WTC11 (cell line): ENCODE data around the gene MAOA. TPM values are rescaled to one million over a fixed set of nuclear protein-coding genes. Genes with fewer than 3 reads are reported as not detected.

Experiments
- ATAC-seq: fragments of 200-7000 bp; cut with Tn5 transposase; 2 replicates; pipeline ENCODE4 v1.10.0; 2021; ENCODE audit warnings: mild to moderate bottlenecking, moderate library complexity
- CTCF ChIA-PET: fragments of 300-600 bp; sonication (Branson Sonifier 250); formaldehyde crosslinking; loops from one replicate; lab custom pipeline; 2021; ENCODE audit warnings: antibody characterized with exemption; lab: Charles Lee
- POLR2A ChIA-PET: fragments of 350-600 bp; sonication (Branson Sonifier 250); formaldehyde crosslinking; loops from one replicate; lab custom pipeline; 2021; ENCODE audit warnings: antibody characterized with exemption; lab: Charles Lee
- DNase-seq: peaks from one replicate; pipeline ENCODE4 v3.0.0; 2021; ENCODE audit warnings: low spot score
- H3K27ac Mint-ChIP-seq: 2 replicates; pipeline ENCODE4 v1.8.0; 2021; ENCODE audit warnings: mixed read lengths
- H3K27me3 Mint-ChIP-seq: 2 replicates; pipeline ENCODE4 v1.8.0; 2021; ENCODE audit warnings: low read depth, mild to moderate bottlenecking, moderate library complexity, mixed read lengths
- H3K36me3 Mint-ChIP-seq: 2 replicates; pipeline ENCODE4 v1.8.0; 2021; ENCODE audit warnings: mixed read lengths
- H3K4me1 Mint-ChIP-seq: 2 replicates; pipeline ENCODE4 v1.8.0; 2022; ENCODE audit warnings: mixed read lengths
- H3K4me3 Mint-ChIP-seq: 2 replicates; pipeline ENCODE4 v1.8.0; 2021; ENCODE audit warnings: mild to moderate bottlenecking, moderate library complexity, mixed read lengths
- H3K9me3 Mint-ChIP-seq: 2 replicates; pipeline ENCODE4 v1.8.0; 2021; ENCODE audit warnings: mixed read lengths
- CBFB ChIP-seq: sonication (generic); formaldehyde crosslinking; IDR thresholded peaks from 2 replicates; pipeline ENCODE4 v1.8.1; 2022; ENCODE audit warnings: mild to moderate bottlenecking, low read depth, missing genetic modification reagents
- FOXP4 ChIP-seq: sonication (generic); formaldehyde crosslinking; IDR thresholded peaks from 2 replicates; pipeline ENCODE4 v1.8.0; 2022; ENCODE audit warnings: mild to moderate bottlenecking, missing genetic modification reagents
- GRHL2 ChIP-seq: fragments of 250-450 bp; sonication (Bioruptor Pico); IDR thresholded peaks from 2 replicates; pipeline ENCODE4 v1.8.0; 2022; ENCODE audit warnings: mild to moderate bottlenecking, moderate library complexity; ENCODE audit not compliant: insufficient replicate concordance, severe bottlenecking
- HMGA2 ChIP-seq: fragments of 250-450 bp; sonication (Bioruptor Pico); IDR thresholded peaks from 2 replicates; pipeline ENCODE4 v1.4.0; 2021; ENCODE audit warnings: mild to moderate bottlenecking, moderate library complexity
- MAX ChIP-seq: sonication (generic); formaldehyde crosslinking; IDR thresholded peaks from 2 replicates; pipeline ENCODE4 v1.8.0; 2022; ENCODE audit warnings: mild to moderate bottlenecking, missing genetic modification reagents
- NFE2L1 ChIP-seq: sonication (generic); formaldehyde crosslinking; IDR thresholded peaks from 2 replicates; pipeline ENCODE4 v1.8.1; 2023; ENCODE audit warnings: missing genetic modification reagents
- NR1H2 ChIP-seq: sonication (generic); formaldehyde crosslinking; IDR thresholded peaks from 2 replicates; pipeline ENCODE4 v1.9.0; 2021; ENCODE audit warnings: mild to moderate bottlenecking, moderate library complexity, missing genetic modification reagents
- NR2C2 ChIP-seq: sonication (generic); formaldehyde crosslinking; IDR thresholded peaks from 2 replicates; pipeline ENCODE4 v1.8.0; 2022; ENCODE audit warnings: mild to moderate bottlenecking, missing genetic modification reagents
- NR3C1 ChIP-seq: sonication (generic); formaldehyde crosslinking; conservative IDR thresholded peaks from 2 replicates; pipeline ENCODE4 v1.8.1; 2023; ENCODE audit warnings: low read depth, mild to moderate bottlenecking, missing genetic modification reagents
- PREB ChIP-seq: sonication (generic); formaldehyde crosslinking; IDR thresholded peaks from 2 replicates; pipeline ENCODE4 v1.8.1; 2022; ENCODE audit warnings: mild to moderate bottlenecking, missing genetic modification reagents, moderate library complexity, borderline replicate concordance
- SP1 ChIP-seq: sonication (generic); formaldehyde crosslinking; conservative IDR thresholded peaks from 2 replicates; pipeline ENCODE4 v1.8.1; 2022; ENCODE audit warnings: missing genetic modification reagents
- USF2 ChIP-seq: sonication (generic); formaldehyde crosslinking; IDR thresholded peaks from 2 replicates; pipeline ENCODE4 v1.8.1; 2023; ENCODE audit warnings: mild to moderate bottlenecking, missing genetic modification reagents, moderate library complexity
- ZNF317 ChIP-seq: sonication (generic); formaldehyde crosslinking; IDR thresholded peaks from 2 replicates; pipeline ENCODE4 v1.8.1; 2023; ENCODE audit warnings: low read depth, mild to moderate bottlenecking, moderate library complexity, missing genetic modification reagents, borderline replicate concordance
- total RNA-seq: library from RNA; stranded (reverse); gene quantifications from 3 replicates; pipeline ENCODE4 v1.2.3, GENCODE V29; 2021
- TF ChIP-seq, protein P1 (sequence below): fragments of 250-450 bp; sonication (Bioruptor Pico); conservative IDR thresholded peaks from 2 replicates; pipeline ENCODE4 v1.9.0; 2021; ENCODE audit warnings: mild to moderate bottlenecking
- TF ChIP-seq, protein P2 (sequence below): fragments of 250-450 bp; sonication (Bioruptor Pico); IDR thresholded peaks from 2 replicates; pipeline ENCODE4 v2.1.2; 2022; ENCODE audit warnings: mild to moderate bottlenecking, moderate library complexity
- TF ChIP-seq, protein P3 (sequence below): sonication (generic); formaldehyde crosslinking; IDR thresholded peaks from 2 replicates; pipeline ENCODE4 v1.8.1; 2023; ENCODE audit warnings: mild to moderate bottlenecking, missing genetic modification reagents

MAOA gene
- total RNA-seq, 1 experiment from 2014 or later = 6.0 TPM

- TF ChIP-seq, protein P1, sequence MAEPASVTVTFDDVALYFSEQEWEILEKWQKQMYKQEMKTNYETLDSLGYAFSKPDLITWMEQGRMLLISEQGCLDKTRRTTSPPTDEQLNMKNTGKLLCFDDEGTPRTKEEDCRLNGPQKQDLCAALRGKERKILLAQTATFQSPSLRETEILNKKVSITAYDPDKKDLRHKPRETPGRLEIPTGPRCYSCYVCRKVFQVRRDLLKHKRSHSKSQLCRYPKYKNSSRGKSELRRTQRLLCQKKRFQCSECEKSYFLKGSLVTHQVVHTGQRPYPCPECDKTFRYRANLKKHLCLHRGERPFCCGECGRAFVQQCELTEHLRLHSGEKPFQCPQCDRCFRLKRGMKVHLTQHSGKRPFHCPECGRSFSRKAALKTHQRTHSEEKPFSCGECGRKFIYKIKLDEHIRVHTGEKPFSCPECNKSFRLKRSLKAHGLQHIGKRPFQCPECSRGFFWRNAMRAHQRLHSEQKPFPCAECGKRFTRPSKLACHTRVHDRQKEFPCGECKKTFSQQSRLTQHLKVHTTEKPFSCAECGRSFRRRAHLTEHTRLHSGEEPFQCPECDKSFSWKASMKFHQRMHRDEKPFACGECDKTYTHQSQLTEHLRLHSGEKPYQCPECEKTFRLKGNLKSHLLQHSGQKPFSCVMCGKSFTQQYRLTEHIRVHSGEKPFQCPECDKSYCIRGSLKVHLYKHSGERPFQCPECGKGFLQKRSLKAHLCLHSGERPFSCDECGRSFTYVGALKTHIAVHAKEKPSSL (CRISPR knock-in tag) = no peak
- TF ChIP-seq USF2 (CRISPR knock-in tag) (no peak), CBFB (no peak), HMGA2 (CRISPR knock-in tag) (no peak), GRHL2 (CRISPR knock-in tag) (no peak), PREB (no peak), SP1 (no peak), NR1H2 (no peak)
- TF ChIP-seq, protein P2, sequence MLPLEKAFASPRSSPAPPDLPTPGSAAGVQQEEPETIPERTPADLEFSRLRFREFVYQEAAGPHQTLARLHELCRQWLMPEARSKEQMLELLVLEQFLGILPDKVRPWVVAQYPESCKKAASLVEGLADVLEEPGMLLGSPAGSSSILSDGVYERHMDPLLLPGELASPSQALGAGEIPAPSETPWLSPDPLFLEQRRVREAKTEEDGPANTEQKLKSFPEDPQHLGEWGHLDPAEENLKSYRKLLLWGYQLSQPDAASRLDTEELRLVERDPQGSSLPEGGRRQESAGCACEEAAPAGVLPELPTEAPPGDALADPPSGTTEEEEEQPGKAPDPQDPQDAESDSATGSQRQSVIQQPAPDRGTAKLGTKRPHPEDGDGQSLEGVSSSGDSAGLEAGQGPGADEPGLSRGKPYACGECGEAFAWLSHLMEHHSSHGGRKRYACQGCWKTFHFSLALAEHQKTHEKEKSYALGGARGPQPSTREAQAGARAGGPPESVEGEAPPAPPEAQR (CRISPR knock-in tag) = no peak
- TF ChIP-seq, protein P3, sequence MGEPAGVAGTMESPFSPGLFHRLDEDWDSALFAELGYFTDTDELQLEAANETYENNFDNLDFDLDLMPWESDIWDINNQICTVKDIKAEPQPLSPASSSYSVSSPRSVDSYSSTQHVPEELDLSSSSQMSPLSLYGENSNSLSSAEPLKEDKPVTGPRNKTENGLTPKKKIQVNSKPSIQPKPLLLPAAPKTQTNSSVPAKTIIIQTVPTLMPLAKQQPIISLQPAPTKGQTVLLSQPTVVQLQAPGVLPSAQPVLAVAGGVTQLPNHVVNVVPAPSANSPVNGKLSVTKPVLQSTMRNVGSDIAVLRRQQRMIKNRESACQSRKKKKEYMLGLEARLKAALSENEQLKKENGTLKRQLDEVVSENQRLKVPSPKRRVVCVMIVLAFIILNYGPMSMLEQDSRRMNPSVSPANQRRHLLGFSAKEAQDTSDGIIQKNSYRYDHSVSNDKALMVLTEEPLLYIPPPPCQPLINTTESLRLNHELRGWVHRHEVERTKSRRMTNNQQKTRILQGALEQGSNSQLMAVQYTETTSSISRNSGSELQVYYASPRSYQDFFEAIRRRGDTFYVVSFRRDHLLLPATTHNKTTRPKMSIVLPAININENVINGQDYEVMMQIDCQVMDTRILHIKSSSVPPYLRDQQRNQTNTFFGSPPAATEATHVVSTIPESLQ (CRISPR knock-in tag) = no peak
Measured at GRCh38 chrX:43640482-43640881, 15.6 kb upstream of the MAOA start (continued).

DNA sequence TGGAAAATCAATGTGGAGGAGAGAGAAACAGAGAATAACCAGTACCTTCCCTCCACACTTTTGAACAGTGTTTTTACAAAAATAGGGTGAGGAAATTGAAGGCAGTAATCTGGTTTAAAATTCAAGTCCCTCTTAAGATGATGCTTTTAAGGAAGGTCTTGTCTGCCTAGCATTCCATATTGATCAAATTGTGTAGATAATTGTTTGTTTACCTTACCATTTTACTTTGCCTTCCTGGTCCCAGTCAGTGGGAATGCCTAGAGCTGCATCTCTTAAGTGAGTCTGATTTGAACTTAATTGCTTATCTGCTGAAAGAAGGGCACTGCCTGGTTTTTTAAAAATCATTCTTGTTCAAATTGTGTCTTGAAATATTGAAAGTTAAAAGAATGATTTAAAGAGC lies 14.4 kb upstream of the MAOA start:
- no peak for ATAC-seq
- H3K27ac Mint-ChIP-seq = no peak overlapping the region
- H3K4me3 Mint-ChIP-seq = no peak overlapping the region
- TF ChIP-seq FOXP4 (CRISPR knock-in tag) = no peak
- TF ChIP-seq NFE2L1 = no peak
- no peak for TF ChIP-seq NR2C2 (CRISPR knock-in tag)
- no peak for TF ChIP-seq NR3C1 (CRISPR knock-in tag)
- TF ChIP-seq ZNF317 (CRISPR knock-in tag) = no peak
- TF ChIP-seq MAX (CRISPR knock-in tag) = no peak
- ChIA-PET CTCF (no interaction called here), POLR2A (no interaction called here)
- no peaks in the 10 kb centered on the region for H3K9me3 Mint-ChIP-seq
- H3K27me3 Mint-ChIP-seq = peaks cover 2% of the 10 kb centered on the region
- no peaks in the 10 kb centered on the region for H3K4me1 Mint-ChIP-seq
- H3K36me3 Mint-ChIP-seq = no peaks in the 10 kb centered on the region
- DNase-seq = no peak
